Measurements from ENCODE around the gene EIF2B2. TPM values are rescaled to one million over a fixed set of nuclear protein-coding genes. Genes with fewer than 3 reads are reported as not detected.

The EIF2B2 gene
- polyA plus RNA-seq, 1 donor, result 63.3 TPM

DNA sequence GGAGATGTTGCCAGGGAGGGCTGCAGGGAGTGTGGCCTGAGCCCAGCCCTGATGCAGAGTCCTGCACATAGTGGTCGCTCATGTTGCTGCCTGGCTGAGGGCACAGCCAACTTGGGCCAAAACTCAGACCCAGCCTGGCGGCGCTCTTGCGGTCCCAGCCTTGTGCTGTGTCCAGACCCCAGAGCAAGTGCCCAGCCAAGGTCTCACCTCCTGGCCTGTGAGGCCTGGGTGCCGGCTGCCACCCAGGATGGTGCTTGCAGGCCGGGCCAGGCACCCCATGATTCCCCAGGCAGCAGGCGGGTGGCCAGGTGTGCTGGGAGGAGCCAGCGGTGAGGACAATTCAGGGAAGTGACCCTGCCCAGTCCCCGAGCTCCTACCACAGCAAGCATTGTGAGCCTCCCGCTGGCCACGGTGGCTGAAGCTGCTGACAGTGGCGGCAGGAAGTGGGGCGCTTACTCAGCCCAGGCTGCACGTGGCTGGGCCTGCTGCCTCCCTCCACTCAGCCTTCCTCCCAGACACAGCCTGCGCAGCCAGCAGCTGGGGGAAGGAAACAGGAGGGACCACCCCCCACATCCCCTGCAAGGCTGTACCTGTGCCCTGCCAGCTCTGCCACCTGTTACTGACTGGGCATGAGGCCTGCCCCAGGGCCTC, 29.6 kb upstream of the EIF2B2 start:
- DNase-seq, result no peak

DNA sequence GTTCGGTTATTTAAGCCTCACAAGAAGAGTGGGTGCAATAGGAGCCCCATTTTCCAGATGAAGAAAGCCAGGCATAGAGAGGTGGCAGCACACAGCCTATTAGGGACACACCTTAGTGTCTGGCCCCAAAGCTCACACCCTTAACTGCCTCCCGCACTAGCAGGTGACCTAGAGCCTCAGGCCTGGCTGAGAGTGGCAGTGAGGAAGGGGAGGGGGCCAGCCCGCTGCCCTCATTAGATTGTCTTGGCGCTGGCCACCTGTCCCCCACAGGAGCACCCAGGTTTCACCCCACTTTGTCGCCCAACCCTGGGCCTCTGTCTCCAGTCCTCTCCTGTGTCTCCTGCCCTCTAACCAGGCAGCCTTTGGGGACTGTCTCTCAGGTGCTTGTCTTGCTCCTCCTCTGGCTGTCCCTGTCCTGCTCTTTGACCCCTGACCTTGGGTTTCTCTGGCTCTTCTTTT, 28.8 kb upstream of the EIF2B2 start:
- no peak for DNase-seq

- no peak for DNase-seq
Observed at GRCh38 chr14:74974364-74975058, 28.2 kb upstream of the EIF2B2 start.

DNA sequence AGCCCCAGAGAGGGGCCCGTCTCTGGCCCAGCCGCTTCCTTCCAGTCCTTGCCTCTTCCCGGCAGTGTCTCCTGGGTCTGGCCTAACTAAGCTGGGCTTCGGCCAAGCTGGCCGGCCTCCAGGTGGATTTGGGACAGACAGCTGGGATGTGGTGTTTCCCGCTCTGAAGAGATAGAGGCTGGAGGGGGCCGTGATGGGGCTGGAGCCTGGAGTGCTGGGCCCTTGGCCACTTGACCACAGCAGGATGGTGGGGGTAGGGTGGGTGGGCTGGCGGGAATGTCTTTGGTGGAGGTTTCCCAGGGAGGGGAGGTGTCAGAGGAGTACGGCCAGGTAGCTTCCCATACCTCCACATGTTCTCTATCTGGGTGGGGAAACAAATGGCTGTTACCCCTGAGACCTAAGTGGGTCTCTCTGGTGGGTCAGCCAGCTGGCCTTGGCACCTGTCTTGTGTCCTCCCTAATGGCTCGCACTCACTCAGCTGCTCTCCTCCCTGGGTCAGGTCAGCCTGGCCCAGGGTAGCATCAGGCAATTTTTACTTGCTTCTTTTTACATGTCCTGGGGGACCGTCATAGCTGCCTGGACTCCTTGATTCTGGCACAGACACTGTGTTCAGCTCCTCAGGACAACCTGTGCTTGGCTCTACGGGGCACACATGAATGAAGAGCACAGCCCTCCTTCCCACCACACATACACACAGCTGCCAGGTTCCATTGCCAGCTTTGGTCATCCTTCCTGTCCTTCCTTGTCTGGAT, 27.5 kb upstream of the EIF2B2 start:
- DNase-seq, result no peak

- DNase-seq, result no peak
Observed at GRCh38 chr14:74976264-74977113, 26.2 kb upstream of the EIF2B2 start.

GRCh38 chr14:74977164-74977900, 25.4 kb upstream of the EIF2B2 start:
- DNase-seq, result no peak

DNA sequence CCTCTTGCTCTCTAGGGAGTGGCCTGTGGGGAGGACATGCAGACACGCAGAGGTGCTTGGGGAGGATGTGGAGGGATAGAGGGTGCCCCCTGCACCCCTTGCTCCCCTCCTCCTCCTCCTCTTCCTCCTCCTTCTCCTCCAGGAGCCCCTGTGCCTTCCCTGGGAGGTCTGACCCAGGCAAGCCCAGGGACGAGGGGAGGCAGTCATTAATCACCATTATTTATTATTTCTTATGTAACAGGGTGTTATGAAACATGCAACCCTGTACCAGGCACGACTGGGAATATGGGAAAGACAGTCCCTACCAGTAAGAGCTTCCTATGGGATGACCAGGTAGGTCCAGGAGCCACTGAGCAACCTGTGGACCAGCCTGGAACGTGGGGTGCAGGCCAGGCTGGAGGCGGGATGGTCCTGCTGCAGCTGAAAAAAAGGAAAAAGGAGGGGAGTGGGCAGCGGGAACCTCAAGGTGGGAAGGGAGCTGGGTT, 24.8 kb upstream of the EIF2B2 start:
- no peak for DNase-seq

DNA sequence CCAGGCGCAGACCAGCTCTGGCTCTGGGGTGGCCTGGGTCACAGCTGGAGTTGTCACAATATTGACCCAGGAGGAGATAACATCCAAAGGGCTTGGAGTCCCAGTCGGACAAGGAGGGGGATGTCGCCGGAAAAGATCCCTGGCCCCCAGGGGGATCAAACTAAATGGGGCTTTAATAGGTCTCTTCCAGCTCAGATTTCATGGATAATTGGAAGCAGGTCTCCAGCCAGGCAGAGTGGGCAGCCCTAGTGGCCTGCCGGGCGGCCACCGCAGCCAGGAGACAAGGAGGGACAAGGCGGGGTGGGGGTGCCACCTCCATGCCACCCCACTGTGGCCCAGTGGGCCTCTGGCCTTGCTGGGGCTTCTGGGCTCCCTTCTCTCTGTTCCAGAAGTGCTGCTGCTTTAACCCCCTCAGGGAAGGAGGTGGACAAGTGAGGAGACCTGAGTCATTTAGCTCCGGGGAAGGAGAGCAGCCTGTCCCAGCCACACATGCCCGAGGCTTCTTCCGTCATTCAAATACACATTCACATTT, 24.2 kb upstream of the EIF2B2 start:
- DNase-seq, result no peak

DNA sequence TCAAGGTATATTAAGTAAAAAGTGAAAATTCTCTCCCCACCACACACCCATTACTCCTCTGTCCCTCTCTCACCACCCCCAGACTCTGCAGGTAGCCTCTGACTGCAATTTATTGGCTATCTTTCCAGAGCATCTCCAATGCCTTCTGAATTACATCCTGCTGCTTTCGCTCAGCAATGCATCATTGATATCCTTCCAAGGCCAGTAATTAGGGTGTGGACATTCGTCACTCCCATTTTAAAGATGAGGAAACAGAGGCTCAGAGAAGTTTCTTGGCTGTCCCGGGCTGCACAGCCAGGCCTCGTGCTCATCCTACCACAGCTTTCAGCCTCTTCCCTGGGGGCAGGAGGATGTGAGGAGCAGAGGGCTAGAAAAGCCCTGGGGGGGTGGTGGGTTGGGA, 23.7 kb upstream of the EIF2B2 start:
- DNase-seq, result no peak

DNA sequence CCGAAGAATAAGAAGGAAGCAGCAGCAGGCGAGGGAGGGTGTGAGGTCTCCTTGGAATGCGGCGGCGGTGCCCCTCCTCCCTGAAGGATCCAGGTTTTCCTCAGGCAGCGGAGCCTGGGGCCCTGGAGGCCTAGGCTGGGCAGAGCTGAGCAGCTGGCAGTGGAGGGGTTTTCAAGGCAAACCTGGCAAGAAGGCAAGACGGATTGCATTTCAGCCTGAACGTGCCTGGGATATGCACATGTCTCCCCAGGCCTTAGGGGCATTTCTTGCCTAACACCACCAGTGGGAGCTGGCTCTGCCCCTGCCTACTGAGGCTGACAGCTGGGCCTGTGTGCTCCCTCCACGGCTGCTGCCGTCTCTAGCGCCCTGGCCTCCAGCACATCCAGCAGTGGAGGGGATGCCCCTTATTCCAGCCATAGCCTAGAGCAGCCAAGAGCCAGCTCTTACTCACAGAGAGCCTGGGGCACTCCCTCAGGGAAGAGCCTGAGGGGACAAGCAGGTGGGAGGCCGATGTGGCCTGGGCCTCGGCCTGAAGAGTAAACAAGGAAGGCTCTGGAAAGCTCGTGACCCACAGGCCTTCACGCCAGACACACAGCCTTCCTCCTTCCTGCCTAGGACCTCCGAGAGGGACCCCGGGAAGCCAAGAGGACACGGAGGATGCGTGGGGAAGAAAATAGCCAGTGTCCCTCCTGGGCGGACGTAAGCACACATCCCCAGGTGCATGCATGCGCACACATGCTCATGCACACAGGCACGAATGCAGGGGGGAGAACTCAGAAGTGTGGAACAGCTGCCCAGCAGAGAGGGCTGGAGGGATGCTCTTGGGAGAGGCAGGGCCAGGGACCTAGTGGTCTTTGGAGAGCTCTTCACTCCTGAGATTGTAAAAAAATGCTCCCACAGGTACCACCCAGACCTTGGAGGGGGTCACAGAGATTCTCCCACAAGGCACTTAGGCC, 23.0 kb upstream of the EIF2B2 start:
- no peak for DNase-seq

DNA sequence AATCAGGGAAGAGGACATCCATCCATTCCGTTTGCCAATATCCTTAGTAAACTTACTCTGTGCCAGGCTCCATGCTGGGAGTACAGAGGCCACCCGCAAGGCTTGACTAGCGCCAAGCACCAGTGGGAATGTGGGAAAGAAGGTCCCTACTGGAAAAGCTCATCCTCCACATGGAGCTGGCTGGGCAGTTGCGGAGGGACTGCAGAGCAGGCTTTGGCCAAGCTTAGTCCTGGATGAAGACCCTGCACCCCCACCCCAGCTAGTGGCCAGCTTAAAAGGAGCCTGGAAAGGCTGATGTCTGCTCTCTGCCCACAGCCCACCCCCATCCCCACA, 22.4 kb upstream of the EIF2B2 start:
- DNase-seq, result no peak

DNA sequence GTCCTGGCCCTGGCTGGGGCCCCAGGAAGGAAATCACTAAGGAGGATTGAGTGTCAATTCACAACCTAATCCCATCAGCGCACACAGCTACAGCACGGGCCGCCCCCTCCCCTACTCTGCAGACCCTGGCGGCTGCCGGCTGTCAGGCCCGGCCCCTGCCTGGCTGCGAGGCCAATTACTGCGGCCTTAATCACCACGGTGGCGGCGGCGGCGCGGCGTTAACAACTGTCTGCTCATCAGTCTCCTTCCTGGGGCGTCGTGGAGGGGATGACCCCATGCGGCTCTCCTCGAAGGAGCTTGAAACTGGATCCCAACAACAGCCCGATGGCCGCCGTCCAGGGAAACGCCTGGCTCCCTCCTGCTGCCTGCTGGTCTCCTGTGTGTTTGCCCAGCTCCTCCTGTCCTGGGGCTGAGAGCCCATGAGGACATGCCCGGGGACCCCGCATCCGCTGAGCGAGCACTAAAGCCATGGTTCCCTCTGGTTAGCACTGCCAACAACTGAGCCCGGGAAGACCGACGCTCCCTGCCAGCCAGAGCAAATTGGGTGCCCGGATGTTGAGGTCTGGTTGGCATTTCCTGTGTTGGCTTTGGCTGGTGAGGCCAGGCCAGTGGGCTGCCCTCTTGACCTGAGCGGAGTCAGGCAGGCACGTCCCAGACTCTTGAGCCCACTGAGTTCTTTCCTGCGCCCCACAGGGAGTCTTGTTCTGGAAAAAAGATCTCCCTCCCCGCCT, 21.8 kb upstream of the EIF2B2 start:
- DNase-seq, result no peak

DNA sequence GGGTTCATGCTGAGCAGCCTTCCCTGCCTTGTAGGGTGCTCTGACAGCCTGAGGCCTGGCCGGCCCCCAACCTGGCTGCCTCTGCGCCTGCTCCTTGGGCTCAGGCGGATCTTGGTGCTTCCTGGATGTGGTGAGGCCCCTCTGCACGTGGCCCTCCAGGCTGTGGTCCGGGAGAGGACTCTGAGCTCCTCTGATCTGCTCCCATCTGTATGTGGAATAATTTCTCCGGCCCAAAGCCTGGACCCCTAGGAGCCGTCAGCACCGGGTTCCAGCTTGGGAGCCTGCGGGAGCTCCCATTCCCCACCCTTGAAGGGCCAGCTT, 21.3 kb upstream of the EIF2B2 start:
- no peak for DNase-seq

DNA sequence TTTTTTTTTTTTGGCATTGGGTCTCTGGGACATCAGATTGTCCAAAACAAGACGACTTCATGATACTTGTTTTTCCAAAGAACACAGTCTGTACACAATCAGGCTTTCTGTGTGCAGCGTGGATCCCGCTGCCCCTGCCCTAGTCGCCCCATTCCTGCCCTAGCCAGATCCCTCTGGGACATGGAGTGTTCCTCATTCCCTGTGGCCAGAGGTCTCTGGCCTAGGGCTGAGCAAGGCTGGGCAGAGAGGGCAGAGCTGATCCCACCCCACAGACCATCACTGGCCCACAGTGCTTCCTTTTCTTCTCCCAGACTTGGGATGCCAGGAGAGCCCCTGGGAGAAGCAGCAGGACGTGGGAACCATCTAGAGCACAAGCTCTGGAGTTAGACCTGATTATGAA, 20.9 kb upstream of the EIF2B2 start:
- DNase-seq, result no peak

GRCh38 chr14:74982661-74983060, 20.1 kb upstream of the EIF2B2 start:
- DNase-seq, result no peak

- DNase-seq, result no peak
Observed at GRCh38 chr14:74983343-74983742, 19.4 kb upstream of the EIF2B2 start.

- DNase-seq, result no peak
Observed at GRCh38 chr14:74984236-74985027, 18.3 kb upstream of the EIF2B2 start.

- DNase-seq, result no peak
Observed at GRCh38 chr14:74985028-74985310, 17.8 kb upstream of the EIF2B2 start.

- DNase-seq, result no peak
Observed at GRCh38 chr14:74985806-74986205, 16.9 kb upstream of the EIF2B2 start.

Data from left kidney (tissue), 2 donors.